KBM-7 (cell line): Measurements from ENCODE around the gene TMEM86A.

Source experiments
- DNase-seq: peaks from one replicate; pipeline ENCODE4 v3.0.0-alpha.2; 2015
- in situ Hi-C: fragments of 300-500 bp; cut with MboI; formaldehyde crosslinking; loops from 2 replicates; pipeline ENCODE4 v1.14.3; 2020; ENCODE audit warnings: low sequenced_read_pairs, low pct_unique_long_range_greater_than_20kb, mixed read lengths

TMEM86A gene

GRCh38 chr11:18720808-18721560 is 22.4 kb downstream of the TMEM86A start:
- DNase-seq, result no peak
- in situ Hi-C loops, result no loop called here

- DNase-seq, result peak; percentile 71
- in situ Hi-C loops, result no loop called here
These were observed 23.1 kb downstream of the TMEM86A start for GRCh38 chr11:18721561-18722292.

GRCh38 chr11:18722293-18722637 is 23.7 kb downstream of the TMEM86A start:
- DNase-seq, result no peak
- in situ Hi-C loops, result no loop called here

- in situ Hi-C loops, result no loop called here
- DNase-seq, result no peak
These were observed 25.4 kb downstream of the TMEM86A start for GRCh38 chr11:18723991-18724390.

- in situ Hi-C loops, result loop anchor here (25.0 kb wide), 1 partner anchor 189 kb away; the partner anchor contains the start of gene TSG101
- DNase-seq, result no peak
These were observed 27.5 kb downstream of the TMEM86A start, which contains the start of gene IGSF22 for GRCh38 chr11:18726040-18726439. IGSF22 (minus strand) TSS chr11:18726188; CDS start chr11:18724236, 1,952 bp downstream.

- DNase-seq, result peak; percentile 55
- in situ Hi-C loops, result loop anchor here (25.0 kb wide), 1 partner anchor 190 kb away; the partner anchor contains the start of gene TSG101
These were observed 29.1 kb downstream of the TMEM86A start for GRCh38 chr11:18727479-18728236.

- DNase-seq, result no peak
- in situ Hi-C loops, result loop anchor here (25.0 kb wide), 1 partner anchor 191 kb away; the partner anchor contains the start of gene TSG101
These were observed 30.1 kb downstream of the TMEM86A start for GRCh38 chr11:18728658-18729057.

GRCh38 chr11:18729426-18729825 is 30.8 kb downstream of the TMEM86A start:
- in situ Hi-C loops, result loop anchor here (25.0 kb wide), 1 partner anchor 192 kb away; the partner anchor contains the start of gene TSG101
- DNase-seq, result no peak

- DNase-seq, result no peak
- in situ Hi-C loops, result loop anchor here (25.0 kb wide), 1 partner anchor 193 kb away; the partner anchor contains the start of gene TSG101
These were observed 31.4 kb downstream of the TMEM86A start for GRCh38 chr11:18730020-18730419.

- in situ Hi-C loops, result loop anchor here (25.0 kb wide), 1 partner anchor 194 kb away; the partner anchor contains the start of gene TSG101
- peak; percentile 8 for DNase-seq
These were observed 32.9 kb downstream of the TMEM86A start for GRCh38 chr11:18731441-18731840.

GRCh38 chr11:18731949-18732821 is 33.6 kb downstream of the TMEM86A start:
- DNase-seq, result peak; percentile 81
- in situ Hi-C loops, result loop anchor here (25.0 kb wide), 1 partner anchor 195 kb away; the partner anchor contains the start of gene TSG101

GRCh38 chr11:18733202-18733601 is 34.6 kb downstream of the TMEM86A start:
- DNase-seq, result no peak
- in situ Hi-C loops, result loop anchor here (25.0 kb wide), 1 partner anchor 196 kb away; the partner anchor contains the start of gene TSG101

- in situ Hi-C loops, result loop anchor here (25.0 kb wide), 1 partner anchor 199 kb away; the partner anchor contains the start of gene TSG101
- no peak for DNase-seq
These were observed 38.1 kb downstream of the TMEM86A start for GRCh38 chr11:18736590-18737148.

GRCh38 chr11:18737642-18738041 is 39.1 kb downstream of the TMEM86A start:
- in situ Hi-C loops, result loop anchor here (25.0 kb wide), 1 partner anchor 200 kb away; the partner anchor contains the start of gene TSG101
- DNase-seq, result no peak

- in situ Hi-C loops, result loop anchor here (25.0 kb wide), 1 partner anchor 202 kb away; the partner anchor contains the start of gene TSG101
- no peak for DNase-seq
These were observed 41.1 kb downstream of the TMEM86A start for GRCh38 chr11:18739685-18740084.

GRCh38 chr11:18741783-18742182 is 43.2 kb downstream of the TMEM86A start:
- in situ Hi-C loops, result loop anchor here (25.0 kb wide), 1 partner anchor 204 kb away; the partner anchor contains the start of gene TSG101
- DNase-seq, result no peak

- in situ Hi-C loops, result loop anchor here (25.0 kb wide), 1 partner anchor 206 kb away; the partner anchor contains the start of gene TSG101
These were observed 44.8 kb downstream of the TMEM86A start for GRCh38 chr11:18743365-18743764.

More at GRCh38 chr11:18743365-18743764, 44.8 kb downstream of the TMEM86A start:
- DNase-seq, result no peak
